Cortex of kidney (tissue), 1 donor: ENCODE results near the gene XPNPEP1.
"Not testable (repeated sequence)": the region's sequence is repeated elsewhere in the genome, so short reads cannot be mapped to it uniquely, and the experiment has no call there.

Experiments
- DNase-seq: peaks from one replicate; lab custom pipeline; 2025; lab: John Stamatoyannopoulos, UW

XPNPEP1 gene

DNA sequence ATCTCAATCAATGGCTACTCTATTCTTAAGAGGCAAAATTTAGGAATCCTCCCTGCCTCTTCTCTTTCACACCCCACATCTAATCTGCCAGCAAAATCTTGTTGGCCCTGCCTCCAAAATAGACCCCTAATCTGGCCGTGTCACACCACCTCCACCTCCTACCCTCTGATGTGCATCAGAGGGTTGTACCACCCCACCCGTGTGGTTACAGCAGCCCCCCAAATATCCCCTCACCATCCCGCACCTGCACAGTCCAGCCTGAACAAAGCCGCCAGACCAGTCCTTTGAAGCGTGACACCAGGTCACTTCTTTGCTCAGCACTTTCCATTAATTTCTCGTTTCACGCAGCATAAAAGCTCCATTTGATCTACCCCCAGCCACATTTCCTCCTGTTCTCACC, 776 bp upstream of the XPNPEP1 start:
- DNase-seq = no peak

DNA sequence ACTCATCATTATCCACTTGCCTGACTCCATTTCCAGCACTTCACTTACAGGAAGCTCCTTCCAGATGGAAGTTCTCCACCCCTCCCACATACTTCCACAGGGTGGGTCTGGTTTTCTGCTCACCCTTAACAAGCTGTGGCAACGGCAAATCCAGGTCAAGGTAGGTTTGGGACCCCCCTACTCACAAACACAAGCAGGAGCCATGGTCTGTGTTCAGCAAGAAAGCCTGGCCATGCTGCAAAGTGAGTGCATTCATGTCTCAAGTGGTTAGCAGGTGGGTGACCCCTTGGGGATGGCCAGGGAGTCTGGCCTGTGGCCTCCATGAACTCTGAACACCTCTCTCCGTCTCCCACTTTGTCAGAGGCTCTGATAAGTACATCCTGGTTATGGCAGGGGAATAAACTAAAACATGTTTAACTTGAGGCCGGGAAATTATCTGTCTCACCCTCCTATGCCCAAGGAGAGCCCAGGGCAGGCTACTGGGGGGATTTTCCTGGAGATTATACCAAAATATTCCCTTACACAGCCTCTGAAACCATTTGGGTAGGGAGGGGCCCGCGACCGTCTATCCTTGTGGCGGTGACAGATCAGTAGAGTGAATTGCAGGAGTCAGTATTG, 844 bp downstream of the XPNPEP1 start:
- DNase-seq = no peak

GRCh38 chr10:109920016-109920415, 3.3 kb downstream of the XPNPEP1 start:
- DNase-seq = no peak

DNA sequence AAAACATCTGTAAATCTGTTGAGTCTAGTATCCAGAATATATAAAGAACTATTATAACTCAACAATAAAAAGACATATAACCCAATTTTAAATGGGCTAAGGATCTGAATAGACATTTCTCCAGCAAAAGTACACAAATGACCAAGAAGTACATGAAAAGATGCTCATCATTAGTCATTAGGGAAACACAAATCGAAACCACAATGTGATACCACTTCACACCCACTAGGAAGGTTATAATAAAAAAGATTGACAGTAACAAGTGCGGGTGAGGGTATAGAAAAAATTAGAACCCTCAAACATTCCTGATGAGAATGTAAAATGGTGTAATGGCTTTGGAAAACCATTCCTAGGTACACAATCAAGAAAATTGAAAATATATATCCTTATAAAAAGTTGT, 4.1 kb downstream of the XPNPEP1 start:
- no peak for DNase-seq

- DNase-seq = not testable (repeated sequence)
These were observed 4.6 kb downstream of the XPNPEP1 start for GRCh38 chr10:109918707-109919106.

DNA sequence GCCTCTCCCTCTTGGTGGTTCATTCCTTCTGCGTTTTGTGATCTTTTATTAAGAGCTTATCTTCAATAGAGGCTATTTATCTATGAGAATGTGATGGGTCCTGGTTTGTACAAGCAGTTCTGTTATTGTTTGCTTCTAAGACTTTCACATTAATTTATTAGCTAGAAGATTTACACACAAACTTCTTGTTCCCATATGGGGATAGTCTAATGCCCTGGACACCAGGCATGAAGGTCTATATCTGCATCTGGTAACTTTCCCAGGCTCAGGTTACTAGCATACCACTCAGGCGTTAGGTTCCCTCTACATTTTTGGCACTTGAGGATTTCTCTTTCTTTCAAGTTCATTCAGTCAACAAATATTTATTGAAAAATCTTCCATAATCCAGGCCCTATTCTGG, 7.7 kb downstream of the XPNPEP1 start:
- no peak for DNase-seq

DNA sequence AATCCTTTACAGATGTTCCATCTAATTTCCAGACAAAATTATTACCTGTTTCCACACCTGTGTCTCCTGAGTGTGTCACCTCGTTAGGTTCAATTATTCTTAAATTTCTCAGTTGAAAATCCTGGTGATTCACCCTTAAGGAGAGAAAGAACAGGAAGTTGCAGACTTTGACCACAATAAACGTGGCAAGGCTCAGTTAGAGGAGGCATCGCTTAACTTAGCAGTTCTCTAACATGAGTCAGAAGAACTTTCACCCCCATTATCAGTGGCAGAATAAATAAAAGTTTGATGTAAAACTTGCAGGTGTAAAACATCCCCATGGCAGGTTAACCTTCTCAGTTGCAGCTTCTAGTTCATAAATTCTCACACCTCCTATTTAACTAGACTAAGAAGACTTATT, 8.3 kb downstream of the XPNPEP1 start:
- no peak for DNase-seq

GRCh38 chr10:109913306-109913892, 9.9 kb downstream of the XPNPEP1 start:
- DNase-seq = no peak

- DNase-seq = no peak
These were observed 10.7 kb downstream of the XPNPEP1 start for GRCh38 chr10:109912335-109913281.

GRCh38 chr10:109911903-109912302, 11.4 kb downstream of the XPNPEP1 start:
- DNase-seq = no peak

DNA sequence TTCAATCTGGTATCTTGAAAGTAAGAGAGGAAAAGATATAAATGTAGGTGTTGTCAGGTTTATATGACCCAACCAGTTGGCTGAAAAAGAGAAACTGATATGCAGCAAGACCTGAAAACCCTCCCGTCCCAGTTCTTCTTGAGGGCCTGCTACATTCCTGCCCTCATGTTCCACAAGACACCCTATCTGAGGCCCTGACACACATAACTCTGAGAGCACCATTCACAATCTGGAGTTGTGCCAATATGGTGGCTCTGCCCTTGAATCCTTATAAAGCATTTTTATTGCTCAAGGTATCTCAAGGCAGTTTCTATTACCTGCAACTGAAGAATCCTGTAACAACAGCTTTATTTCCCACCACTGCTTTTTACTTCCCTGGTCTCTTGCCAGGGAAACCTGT, 17.0 kb downstream of the XPNPEP1 start:
- no peak for DNase-seq

DNA sequence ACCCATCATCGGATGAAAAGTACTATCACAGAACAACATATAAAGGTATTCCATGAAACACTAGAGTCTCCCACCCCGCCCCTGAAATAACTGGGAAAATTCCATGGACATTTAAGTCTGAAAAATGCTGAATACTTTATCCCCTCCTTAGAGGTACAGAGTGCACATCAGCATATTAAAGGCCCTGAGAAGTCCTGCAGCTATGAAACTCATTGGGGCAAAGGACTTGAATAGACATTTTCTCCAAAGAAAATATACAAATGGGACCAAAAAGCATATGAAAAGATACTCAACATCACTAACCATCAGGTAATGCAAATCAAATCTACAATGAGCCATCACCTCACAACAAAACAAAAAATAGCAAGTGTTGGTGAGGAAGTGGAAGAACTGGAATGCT, 18.9 kb downstream of the XPNPEP1 start:
- DNase-seq = no peak

DNA sequence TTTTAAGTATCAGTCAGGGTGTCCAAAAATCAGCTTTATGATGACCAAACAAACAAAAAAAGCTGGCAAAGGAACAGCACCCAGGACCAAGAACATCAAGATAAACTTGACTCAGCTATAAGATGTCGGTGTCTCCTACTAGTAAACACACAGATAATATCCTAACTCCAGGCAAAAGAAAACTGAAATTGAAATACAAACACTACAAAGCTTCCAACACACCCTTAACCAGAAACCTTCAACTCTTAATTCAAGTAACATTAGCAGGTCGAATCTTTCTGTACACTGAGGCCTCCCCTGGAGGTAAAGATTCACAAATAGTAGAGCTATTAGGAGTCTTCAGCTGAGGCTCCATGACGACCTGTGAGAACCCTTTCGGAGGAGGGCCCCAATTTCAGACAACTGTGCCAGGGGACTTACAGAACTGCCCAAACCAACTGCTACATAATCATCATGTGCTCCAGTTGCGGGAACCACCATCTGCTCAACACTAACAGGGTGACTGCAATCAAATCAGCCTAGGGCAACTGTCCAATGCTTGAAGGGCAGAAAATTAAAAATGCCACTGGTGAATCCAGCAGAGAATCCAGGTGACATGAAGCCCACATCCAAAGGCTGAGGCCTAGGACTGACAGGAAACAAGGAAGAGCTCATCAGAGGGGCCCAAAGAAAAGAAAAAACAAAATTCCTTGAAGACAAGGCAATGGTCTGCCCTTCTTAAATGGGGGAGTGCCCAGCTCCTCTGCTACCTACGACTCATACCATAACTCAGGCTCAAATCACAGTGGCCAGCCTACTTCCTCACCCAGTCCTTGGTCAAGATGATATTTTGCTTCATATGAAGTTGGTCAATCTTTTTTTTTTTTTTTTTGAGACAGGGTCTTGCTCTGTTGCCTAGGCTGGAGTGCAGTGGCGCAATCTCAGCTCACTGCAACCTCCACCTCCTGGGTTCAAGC, 20.0 kb downstream of the XPNPEP1 start:
- DNase-seq = no peak

DNA sequence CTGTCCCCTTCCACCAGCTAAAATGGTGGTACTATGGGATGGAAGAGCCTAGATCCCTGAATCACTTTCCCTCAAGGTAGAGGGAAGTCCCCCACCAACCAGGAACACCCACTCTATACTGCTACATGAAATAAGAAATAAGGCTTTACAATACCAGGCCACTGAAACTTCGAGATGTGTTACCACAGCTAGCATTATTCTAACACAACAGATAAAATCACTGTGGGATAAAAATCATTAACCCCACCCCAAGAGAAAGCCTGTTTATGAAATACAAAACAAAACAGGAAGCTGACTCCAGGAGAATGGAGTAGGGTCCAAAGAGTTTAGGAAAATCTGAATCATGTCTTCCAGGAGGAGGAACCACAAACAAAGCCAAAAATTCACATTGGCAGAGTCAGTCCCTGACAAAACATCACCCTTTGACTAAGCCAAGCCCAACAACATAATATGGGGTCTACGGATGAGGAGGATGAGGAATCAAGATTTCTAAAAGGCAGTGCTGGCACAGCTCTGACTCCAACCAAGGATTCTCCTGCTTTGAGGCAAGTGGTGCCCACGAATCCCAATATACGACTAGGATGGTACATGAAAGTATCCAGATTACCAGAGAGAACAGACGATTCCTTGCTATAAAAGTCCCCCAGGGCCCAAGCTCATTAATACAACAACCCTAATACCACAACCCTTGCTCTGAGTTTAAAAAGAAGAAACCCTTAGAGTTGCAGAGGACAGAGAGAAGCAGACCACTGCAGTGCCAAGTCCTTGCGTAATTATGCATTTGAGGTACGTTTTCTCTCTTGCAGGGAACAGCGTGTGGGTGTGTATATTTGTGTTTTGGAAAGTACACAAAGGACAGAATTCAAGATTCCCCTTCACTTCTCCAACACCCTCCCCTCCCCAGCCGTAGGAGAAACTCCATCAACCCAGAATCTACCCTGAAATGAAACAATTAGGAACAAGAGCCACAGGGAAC, 23.7 kb downstream of the XPNPEP1 start:
- no peak for DNase-seq

DNA sequence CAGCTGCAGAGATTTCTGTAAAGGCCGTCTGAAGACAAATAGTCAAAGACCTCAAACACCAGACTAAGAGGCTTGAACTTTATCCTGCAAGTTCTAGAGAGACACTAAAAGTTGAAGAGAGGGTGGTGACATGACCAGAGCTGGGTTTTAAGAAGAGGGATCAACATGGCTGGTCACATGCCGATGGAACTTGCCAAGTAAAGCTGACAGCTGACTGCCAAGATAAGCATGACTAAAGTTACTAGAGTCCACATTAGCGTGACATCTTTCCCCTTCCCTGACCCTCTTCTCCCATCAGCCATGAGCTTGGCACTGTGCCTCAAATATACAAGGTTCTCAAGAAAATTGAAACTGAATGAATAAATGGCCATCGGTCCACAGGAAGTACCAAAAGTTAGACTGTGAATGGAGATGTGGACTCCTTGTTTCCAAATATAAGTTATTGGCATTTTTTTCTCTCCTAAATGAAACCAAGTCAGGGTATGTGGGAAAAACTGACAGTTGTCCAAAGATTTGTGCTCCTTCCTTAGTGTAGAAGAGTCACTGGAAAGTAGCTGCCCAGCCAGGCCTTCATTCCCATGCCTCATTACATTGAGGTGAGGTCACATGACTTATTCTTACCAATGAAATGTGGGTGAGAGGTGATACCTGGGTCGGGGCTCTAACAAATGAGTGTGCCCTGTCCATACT, 24.5 kb downstream of the XPNPEP1 start:
- DNase-seq = no peak

DNA sequence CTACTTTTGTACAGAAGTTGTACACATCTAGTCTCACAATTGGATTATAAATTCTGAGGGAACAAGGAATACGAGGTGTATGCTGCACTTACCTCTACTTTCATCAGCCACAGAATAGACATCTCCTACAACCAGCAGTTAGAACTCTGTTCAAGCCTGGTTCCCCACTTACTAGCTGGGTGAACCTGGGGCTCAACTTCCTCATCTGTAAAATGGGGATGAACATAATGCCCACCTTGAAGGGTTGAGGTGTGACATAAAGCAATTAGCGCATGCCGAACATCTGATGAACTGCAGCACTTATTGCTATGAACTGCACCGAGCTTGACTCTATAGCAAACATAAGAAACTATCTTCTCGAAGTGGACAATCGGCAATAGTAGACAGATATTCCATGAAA, 25.3 kb downstream of the XPNPEP1 start:
- no peak for DNase-seq

GRCh38 chr10:109895848-109896247, 27.5 kb downstream of the XPNPEP1 start:
- no peak for DNase-seq

GRCh38 chr10:109895095-109895818, 28.1 kb downstream of the XPNPEP1 start:
- no peak for DNase-seq

DNA sequence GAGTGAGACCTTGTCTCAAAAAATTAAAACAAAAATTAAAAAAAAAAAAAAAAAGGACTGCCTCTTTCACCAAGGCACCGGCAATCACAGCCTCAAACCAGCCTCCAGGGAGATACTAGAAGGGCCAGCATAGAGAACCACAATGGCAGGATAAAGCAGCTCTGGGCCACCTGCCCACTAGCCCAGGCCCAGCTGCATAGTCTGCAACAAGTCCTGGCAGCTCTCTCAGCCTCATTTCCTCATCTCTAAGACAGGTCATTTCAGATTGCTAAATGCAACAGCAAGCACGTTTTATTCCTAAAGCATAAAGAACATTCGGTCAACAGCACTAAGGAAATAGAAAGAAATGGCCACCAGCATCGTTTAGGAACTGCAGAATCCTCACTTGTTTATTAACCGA, 28.8 kb downstream of the XPNPEP1 start:
- DNase-seq = no peak
